GM12875 (cell line): Measurements from ENCODE around the gene FAM9C.

ENCODE experiments used
- H3K4me3 ChIP-seq: one replicate; pipeline ENCODE4 v1.5.1; 2011; ENCODE audit warnings: low read depth, low read length, control low read depth
- CTCF ChIP-seq: IDR thresholded peaks from 2 replicates; pipeline ENCODE4 v1.5.1; 2011; ENCODE audit warnings: low read depth, mild to moderate bottlenecking, control low read depth, inconsistent platforms, low read length, moderate library complexity, borderline replicate concordance; ENCODE audit not compliant: insufficient read depth

Gene FAM9C

GRCh38 chrX:12986164-12986779 is 58.1 kb downstream of the FAM9C start:
- no peak for TF ChIP-seq CTCF
- H3K4me3 ChIP-seq: peak overlapping the region; percentile 26
